ENCODE data around the gene NUCKS1. TPM values are rescaled to one million over a fixed set of nuclear protein-coding genes. Genes with fewer than 3 reads are reported as not detected.

The NUCKS1 gene
- total and polyA plus RNA-seq, 8 donors, result 115 to 481 (median 371) TPM

- peaks cover 0 to 7% of the 10 kb centered on the region in 2 donors for H3K4me1 ChIP-seq
- H3K27ac ChIP-seq, result no peak overlapping the region
- no peaks in the 10 kb centered on the region for H3K27me3 ChIP-seq
- H3K36me3 ChIP-seq, result no peaks in the 10 kb centered on the region
- H3K4me3 ChIP-seq, result no peak overlapping the region
- no peak for ATAC-seq
- H3K9me3 ChIP-seq, result no peaks in the 10 kb centered on the region
- no peak for DNase-seq
- intact Hi-C loops (cut with DNase I), result no loop called here
- TF ChIP-seq, protein P1, sequence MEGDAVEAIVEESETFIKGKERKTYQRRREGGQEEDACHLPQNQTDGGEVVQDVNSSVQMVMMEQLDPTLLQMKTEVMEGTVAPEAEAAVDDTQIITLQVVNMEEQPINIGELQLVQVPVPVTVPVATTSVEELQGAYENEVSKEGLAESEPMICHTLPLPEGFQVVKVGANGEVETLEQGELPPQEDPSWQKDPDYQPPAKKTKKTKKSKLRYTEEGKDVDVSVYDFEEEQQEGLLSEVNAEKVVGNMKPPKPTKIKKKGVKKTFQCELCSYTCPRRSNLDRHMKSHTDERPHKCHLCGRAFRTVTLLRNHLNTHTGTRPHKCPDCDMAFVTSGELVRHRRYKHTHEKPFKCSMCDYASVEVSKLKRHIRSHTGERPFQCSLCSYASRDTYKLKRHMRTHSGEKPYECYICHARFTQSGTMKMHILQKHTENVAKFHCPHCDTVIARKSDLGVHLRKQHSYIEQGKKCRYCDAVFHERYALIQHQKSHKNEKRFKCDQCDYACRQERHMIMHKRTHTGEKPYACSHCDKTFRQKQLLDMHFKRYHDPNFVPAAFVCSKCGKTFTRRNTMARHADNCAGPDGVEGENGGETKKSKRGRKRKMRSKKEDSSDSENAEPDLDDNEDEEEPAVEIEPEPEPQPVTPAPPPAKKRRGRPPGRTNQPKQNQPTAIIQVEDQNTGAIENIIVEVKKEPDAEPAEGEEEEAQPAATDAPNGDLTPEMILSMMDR (IDR thresholded peaks at IDR 0.05), result no peak
These were observed 32.8 kb upstream of the NUCKS1 start for GRCh38 chr1:205782627-205783432.

DNA sequence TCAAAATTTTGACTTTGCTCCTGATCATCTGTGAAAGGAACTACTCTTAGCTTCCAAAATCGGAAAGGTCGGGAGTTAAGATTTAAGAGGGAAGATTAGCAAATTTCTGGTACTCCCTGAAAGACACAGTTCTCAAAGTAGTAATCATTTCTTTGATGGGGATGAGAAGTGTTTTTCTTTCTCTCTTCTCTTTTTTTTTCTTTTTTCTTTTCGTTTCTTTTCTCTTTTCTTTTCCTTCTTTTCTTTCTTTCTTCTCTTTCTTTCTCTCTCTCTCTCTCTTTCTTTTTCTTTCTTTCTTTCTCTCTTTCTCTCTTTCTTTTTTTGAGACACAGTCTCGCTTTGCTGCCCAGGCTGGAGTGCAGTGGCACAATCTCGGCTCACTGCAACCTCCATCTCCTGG is 30.4 kb upstream of the NUCKS1 start:
- H3K9me3 ChIP-seq, result no peaks in the 10 kb centered on the region
- H3K4me3 ChIP-seq, result no peak overlapping the region
- TF ChIP-seq, protein P1 (IDR thresholded peaks at IDR 0.05), result no peak
- H3K36me3 ChIP-seq, result no peaks in the 10 kb centered on the region
- H3K27ac ChIP-seq, result no peak overlapping the region
- H3K27me3 ChIP-seq, result no peaks in the 10 kb centered on the region
- peaks cover 0 to 17% of the 10 kb centered on the region in 2 donors for H3K4me1 ChIP-seq
- ATAC-seq (no peak), DNase-seq (no peak)
- intact Hi-C loops (cut with DNase I), result no loop called here

DNA sequence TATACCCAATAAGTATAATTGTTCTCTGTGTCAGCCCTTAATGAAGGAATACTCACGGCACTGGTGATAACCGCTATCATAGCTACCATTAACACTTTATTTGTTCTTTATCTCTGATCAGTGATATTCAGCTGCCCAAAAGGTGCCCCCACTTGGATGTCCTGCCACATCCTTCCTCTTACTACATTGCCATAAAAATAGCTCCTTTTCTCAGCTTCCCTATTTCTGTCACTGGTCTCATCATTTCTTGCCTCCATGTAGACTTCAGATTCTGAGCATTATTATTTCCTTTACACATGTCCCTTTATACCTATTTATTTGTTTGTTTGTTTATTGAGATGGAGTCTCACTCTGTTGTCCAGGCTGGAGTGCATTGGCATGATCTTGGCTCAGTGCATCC is 28.0 kb upstream of the NUCKS1 start:
- Histone ChIP-seq H3K27me3 (no peaks in the 10 kb centered on the region), H3K27ac (no peak overlapping the region), H3K36me3 (no peaks in the 10 kb centered on the region), H3K4me3 (no peak overlapping the region), H3K9me3 (no peaks in the 10 kb centered on the region), H3K4me1 (peaks cover 0 to 24% of the 10 kb centered on the region in 2 donors)
- TF ChIP-seq, protein P1 (IDR thresholded peaks at IDR 0.05), result no peak
- no peak for ATAC-seq
- DNase-seq, result no peak
- intact Hi-C loops (cut with DNase I), result no loop called here

GRCh38 chr1:205775717-205776056 is 25.7 kb upstream of the NUCKS1 start:
- intact Hi-C loops (cut with DNase I), result no loop called here
- TF ChIP-seq, protein P1 (IDR thresholded peaks at IDR 0.05), result no peak
- Histone ChIP-seq H3K4me1 (peaks cover 0 to 24% of the 10 kb centered on the region in 2 donors), H3K9me3 (no peaks in the 10 kb centered on the region), H3K36me3 (peaks cover 0 to 9% of the 10 kb centered on the region in 2 donors), H3K4me3 (peak overlapping the region; percentile 52 to 73), H3K27ac (peak overlapping the region; percentile 29 to 81), H3K27me3 (no peaks in the 10 kb centered on the region)
- ATAC-seq (peak; percentile 5), DNase-seq (no peak)

DNA sequence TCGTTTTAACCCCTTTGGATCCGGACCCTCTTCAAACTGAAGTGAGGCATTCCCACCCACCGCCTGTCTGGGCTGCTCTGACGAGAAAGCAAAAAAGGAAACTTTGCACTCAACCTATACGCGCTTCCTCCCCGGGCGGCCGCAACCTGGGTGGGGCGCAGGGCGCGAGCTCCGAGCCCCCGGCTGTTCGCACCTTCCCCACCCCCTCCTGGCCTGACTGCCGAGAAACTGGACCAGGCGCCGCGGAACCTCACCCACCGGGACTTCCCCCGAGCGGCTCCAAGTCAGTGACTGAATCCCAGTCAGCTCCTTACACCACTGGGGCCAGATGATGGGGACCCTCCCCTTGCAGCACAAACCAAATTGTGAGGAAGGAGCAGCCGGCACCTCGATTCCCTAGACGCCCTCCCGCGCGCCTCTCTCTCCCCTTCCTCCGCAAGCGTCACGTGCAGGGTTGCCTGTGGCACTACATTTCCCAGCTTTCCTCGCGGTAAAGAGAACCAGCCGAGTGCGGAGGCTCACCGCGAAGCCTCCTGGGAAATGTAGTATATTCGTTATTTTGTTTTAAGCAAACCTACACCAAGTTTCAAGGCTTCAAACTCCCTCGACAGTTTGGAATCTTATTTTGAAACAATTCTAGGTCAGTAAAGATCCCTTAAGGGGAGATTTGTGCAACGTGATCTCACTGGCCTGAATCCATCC is 25.2 kb upstream of the NUCKS1 start, which contains the start of gene RAB29:
RAB29 (minus strand) TSS at position 468 of the 702 bp plus-strand sequence. CDS start 526 bp downstream, outside the sequence.
- no peaks in the 10 kb centered on the region for H3K27me3 ChIP-seq
- intact Hi-C loops (cut with DNase I), result no loop called here
- TF ChIP-seq, protein P1 (IDR thresholded peaks at IDR 0.05), result no peak
- H3K36me3 ChIP-seq, result peaks cover 0 to 14% of the 10 kb centered on the region in 2 donors
- DNase-seq (peak; percentile 68 to 92 (median 83)), ATAC-seq (peak; percentile 99)
- H3K27ac ChIP-seq, result peak within 1 kb of the TSS; percentile 29 to 81
- H3K9me3 ChIP-seq, result no peaks in the 10 kb centered on the region
- H3K4me1 ChIP-seq, result peaks cover 0 to 24% of the 10 kb centered on the region in 2 donors
- H3K4me3 ChIP-seq, result peak within 1 kb of the TSS; percentile 52 to 73

All from left lung (tissue), 10 donors.